Hypothalamus (tissue), 51 donors: Measurements from ENCODE around the gene MGAT4B.

Experiments used
- DNase-seq, 51 donors: peaks; one replicate each; lab custom pipeline; 2025; lab: John Stamatoyannopoulos, UW

MGAT4B gene

DNA sequence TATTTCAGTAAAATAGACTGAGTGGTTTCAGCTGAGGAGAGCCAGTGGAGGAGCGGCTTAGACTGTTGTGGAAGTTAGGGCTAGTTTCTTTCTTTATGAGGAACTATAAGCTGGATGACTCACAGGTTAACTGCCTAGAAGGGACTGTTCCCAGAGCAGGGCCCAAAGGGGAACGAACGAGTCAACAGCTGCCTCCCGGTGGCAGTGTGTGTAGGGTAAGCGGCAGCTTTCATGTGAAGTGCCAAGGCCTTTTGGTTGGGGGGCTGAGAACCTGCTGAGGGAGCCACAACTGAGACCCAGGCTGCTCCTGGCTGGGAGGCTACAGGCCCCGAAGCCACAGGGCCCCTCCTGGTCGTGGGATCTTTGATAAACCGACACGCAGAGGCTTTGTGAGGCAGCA is 21.0 kb upstream of the MGAT4B start:
- no peak for DNase-seq

DNA sequence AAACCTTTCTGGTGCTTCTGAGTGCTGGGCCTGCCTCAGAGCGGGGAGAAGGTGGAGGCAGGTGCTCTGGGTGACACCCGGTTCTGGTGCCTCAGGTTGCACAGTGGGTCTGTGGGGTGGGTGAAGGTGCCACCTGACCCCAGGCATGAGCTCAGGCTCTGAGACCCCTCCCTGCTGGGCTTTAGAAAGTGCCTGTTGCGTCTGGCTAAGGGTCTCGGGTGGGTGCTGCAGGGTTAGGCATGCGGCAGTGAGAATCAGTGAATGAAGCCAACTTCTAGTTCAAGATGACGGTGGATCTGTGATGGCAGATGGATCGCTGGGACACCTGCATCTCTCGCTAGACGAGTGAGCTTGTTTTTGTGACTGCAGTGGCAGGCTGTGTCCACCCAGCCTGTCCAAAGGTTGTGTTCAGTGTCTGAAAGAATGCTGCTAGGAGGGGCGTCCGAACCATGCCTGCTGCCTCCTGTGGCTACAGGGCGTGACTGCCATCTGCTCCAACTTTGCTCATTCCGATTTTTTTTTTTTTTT is 19.1 kb upstream of the MGAT4B start:
- DNase-seq, result no peak

DNA sequence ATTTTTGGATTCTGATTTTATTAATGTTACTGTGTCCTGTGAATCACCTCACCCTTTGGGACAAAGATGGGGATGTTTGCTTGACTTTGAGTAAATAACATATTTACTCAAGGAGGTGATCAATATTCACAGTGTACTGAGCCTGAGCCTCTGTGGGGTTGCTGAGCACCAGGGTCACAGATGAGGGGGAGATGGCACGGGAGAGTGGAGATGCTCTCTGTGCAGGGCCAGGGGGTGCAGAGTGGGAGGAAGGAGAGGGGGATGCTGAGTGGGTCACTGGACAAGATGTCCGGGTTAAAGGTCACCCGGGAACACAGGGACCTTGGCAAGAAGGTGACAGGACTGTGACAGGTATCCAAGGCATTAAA is 18.1 kb upstream of the MGAT4B start:
- no peak for DNase-seq

- DNase-seq, result no peak
Measured at GRCh38 chr5:179823937-179824744, 17.5 kb upstream of the MGAT4B start.

DNA sequence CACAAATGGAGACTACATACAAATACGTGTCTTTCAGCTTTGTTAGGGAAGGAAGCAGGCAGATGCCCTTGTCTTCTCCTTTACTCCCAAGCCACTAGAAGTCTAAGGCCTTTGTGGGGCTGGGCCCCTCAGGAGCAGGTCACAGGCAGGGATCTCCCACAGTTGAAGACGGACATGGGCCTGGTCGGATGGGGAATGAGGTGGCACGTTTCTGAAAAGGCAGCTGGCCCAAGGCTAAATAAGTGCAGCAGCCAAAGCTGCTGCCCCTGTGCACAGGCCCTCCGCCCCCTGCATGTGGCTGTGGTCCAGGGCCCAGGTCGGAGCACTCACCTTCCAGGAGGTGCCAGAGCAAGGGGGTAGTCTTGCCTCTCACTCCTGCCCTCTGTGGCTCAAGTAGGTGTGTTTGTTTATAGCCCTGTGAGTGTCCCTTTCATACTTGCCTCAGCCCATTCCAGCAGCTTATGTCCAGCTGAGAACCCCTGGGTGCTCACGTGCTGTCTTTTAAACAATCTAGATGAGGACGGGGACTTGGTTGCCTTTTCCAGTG is 15.9 kb upstream of the MGAT4B start:
- DNase-seq, result no peak

- DNase-seq, result no peak
Measured at GRCh38 chr5:179822059-179822432, 15.4 kb upstream of the MGAT4B start.

GRCh38 chr5:179821298-179822058 is 14.8 kb upstream of the MGAT4B start:
- peak; percentile 26 to 94 (median 82) for DNase-seq

DNA sequence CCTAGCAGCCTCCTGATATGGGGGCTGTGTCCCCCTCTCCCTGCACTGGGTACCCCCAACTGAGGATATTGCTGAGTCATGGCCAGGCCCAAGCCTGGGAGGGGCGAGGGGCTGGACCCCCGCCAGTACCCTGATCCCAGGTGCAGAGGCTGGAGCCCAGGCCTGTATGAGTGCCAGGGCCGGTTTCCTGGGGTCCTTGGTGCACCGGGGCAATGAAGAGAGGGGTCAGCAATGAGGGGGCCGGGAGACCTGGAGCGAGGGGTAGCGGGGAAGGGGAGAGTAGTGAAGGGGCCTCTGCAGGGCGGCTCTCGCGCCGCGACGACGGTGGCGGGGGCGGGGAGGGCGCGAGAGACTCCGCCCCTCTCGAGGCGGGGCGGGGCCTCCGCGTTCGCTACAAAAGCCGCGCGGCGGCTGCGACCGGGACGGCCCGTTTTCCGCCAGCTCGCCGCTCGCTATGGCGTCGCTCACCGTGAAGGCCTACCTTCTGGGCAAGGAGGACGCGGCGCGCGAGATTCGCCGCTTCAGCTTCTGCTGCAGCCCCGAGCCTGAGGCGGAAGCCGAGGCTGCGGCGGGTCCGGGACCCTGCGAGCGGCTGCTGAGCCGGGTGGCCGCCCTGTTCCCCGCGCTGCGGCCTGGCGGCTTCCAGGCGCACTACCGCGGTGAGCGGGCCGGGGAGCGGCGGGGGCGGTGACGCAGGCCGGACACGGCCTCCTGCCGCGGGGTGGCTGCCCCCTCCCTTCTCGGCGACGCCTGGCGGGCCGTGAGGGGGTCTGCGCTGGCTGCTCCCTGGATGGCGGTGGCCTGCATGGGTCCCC is 14.0 kb upstream of the MGAT4B start, which contains the start of gene SQSTM1:
SQSTM1 (plus strand) TSS at position 423 of the 815 bp plus-strand sequence; CDS start at position 455, 32 bp downstream.
- peak; percentile 31 to 94 (median 82) for DNase-seq

GRCh38 chr5:179820127-179820482 is 13.4 kb upstream of the MGAT4B start:
- peak in 5 of 51 donors; percentile 48 to 63 (median 58) for DNase-seq

GRCh38 chr5:179819296-179820126 is 12.8 kb upstream of the MGAT4B start:
- peak in 47 of 51 donors; percentile 45 to 89 (median 72) for DNase-seq

- peak; percentile 65 to 96 (median 91) for DNase-seq
Measured at GRCh38 chr5:179818746-179819295, 12.2 kb upstream of the MGAT4B start.

- peak in 1 of 51 donors; percentile 50 for DNase-seq
Measured at GRCh38 chr5:179817890-179818745, 11.5 kb upstream of the MGAT4B start.

- peak in 1 of 51 donors; percentile 48 for DNase-seq
Measured at GRCh38 chr5:179817470-179817840, 10.8 kb upstream of the MGAT4B start.

DNA sequence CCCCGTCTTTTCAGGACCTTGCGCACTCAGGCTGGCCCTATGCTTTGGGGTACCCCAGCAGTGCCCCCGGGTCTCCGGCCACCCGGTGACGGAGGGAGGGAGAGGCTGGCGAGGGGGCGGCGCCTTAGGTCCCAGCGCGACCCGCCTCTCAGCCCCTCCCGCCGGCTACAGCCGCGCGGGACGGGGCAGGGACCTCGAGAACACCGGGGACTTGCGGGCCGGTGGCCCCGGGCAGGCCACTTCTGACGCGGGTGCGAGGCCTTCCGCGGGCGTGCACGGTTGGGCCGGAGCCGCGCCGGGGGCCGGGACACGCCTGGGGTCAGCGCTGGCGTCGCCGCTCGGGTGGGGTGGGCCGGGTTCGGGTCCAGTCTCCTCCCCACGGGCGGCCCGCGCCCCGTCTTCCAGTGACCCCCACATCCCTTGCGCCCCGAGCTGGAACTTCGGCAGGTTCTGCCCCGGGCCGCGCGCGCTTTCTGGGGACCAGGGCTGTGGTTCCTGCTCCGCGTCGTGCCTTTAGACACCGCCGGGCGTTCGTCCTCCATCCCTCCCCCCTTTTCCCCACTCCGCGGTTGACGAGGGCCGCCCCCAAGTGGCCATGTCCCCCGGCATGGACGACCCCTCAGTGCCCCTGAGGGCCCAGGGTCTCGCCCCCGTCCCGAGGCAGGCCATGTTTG is 10.3 kb upstream of the MGAT4B start:
- DNase-seq, result peak in 5 of 51 donors; percentile 21 to 48 (median 37)

- DNase-seq, result no peak
Measured at GRCh38 chr5:179816401-179816795, 9.7 kb upstream of the MGAT4B start.

DNA sequence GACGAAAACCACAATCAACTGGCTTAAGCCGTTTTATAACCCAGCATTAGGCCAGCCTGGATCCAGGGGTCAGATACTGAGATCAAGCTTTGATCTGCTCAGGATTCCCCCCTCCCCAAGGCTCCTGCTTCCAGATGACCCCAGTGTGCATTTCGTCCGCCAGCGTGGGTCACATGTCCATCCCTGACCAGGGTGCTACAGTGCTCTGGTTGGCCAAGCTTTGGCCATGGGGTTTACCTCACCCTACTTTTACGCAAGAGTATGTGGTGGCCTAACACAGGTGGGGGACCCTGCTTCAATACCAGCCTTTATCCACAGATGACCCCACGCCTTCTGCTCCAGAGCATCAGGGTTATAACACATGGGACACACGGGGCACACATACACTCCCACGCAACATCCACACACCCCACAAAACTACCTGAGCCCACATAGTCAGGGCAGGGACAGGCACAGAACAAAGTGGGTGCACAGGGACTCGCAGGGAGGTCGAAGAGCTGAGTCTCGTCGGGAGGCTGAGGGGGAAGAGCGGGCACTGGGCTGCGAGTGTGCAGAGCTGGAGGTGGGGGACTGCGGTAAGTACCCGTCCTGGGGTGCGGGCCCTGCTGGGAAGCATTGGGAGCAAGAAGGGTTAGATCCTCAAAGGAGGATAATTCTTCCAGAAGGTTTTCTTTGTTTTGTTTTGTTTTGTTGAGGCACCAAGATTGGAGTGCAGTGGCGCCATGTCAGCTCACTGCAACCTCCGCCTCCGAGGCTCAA is 9.0 kb upstream of the MGAT4B start:
- DNase-seq, result no peak

DNA sequence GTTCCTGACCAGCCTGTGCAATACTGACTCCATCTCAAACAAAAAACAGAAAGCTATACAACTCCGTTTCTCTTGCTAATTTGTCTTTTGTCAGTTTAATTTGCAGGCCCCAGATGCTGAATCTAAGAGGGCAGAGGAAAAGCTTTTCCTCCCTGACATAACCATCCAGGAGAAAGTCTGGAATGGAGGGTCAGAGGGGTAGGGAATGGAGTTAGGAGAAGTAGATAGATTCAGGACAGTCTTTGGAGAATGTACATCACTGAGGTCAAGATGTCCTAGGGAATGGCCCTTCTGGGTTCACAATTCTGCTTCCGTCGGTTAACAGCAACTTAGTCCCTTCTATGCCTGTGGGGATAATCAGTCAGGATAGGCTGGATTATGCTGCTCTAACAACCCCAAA is 7.4 kb upstream of the MGAT4B start:
- DNase-seq, result no peak
